Fibroblast of mammary gland (primary cell): Measurements from ENCODE around the gene FBXW5.

Source experiments
- DNase-seq: peaks from one replicate; pipeline ENCODE4 v3.0.0-alpha.2; 2010; ENCODE audit warnings: low read depth
- H3K4me3 ChIP-seq: 2 replicates; pipeline ENCODE4 v1.5.1; 2011; ENCODE audit warnings: low read depth, mild to moderate bottlenecking, low read length, moderate library complexity; ENCODE audit not compliant: control insufficient read depth
- TF ChIP-seq, protein P1 (sequence below): conservative IDR thresholded peaks from 2 replicates; pipeline ENCODE4 v1.5.1; 2011; ENCODE audit warnings: low read depth, low read length, inconsistent platforms; ENCODE audit not compliant: control insufficient read depth, insufficient read depth

The FBXW5 gene

DNA sequence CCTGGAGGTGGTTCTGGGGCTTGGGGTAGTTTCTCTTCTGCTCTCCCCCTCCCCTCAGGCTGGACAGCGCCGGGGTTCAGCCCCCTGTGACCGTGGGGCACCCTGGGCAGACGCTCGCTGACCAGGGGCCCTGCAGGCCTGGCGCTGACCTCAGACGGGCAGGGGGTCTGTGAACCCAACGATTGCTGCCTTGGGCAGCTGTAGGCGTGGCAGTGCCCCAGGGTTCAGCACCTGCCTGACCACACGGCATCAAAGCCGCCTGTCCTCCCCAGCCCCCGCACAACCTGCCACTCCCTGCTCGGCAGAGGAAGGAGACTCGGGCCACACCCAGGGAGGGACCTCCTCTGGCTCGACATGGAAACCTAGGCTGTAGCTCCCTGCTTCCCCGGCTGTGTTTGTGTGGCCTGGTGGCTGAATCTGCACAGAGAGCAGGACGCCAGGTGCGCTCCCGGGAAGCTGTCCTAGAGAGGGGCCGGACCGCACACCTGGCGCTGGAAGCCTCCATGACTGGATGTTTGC lies 19.7 kb upstream of the FBXW5 start:
- TF ChIP-seq, protein P1, sequence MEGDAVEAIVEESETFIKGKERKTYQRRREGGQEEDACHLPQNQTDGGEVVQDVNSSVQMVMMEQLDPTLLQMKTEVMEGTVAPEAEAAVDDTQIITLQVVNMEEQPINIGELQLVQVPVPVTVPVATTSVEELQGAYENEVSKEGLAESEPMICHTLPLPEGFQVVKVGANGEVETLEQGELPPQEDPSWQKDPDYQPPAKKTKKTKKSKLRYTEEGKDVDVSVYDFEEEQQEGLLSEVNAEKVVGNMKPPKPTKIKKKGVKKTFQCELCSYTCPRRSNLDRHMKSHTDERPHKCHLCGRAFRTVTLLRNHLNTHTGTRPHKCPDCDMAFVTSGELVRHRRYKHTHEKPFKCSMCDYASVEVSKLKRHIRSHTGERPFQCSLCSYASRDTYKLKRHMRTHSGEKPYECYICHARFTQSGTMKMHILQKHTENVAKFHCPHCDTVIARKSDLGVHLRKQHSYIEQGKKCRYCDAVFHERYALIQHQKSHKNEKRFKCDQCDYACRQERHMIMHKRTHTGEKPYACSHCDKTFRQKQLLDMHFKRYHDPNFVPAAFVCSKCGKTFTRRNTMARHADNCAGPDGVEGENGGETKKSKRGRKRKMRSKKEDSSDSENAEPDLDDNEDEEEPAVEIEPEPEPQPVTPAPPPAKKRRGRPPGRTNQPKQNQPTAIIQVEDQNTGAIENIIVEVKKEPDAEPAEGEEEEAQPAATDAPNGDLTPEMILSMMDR, result no peak
- H3K4me3 ChIP-seq, result no peak overlapping the region
- DNase-seq, result no peak

- TF ChIP-seq, protein P1, result no peak
- no peak overlapping the region for H3K4me3 ChIP-seq
- DNase-seq, result no peak
These were observed 19.2 kb upstream of the FBXW5 start for GRCh38 chr9:136963751-136964150.

- no peak for DNase-seq
- no peak overlapping the region for H3K4me3 ChIP-seq
These were observed 18.8 kb upstream of the FBXW5 start for GRCh38 chr9:136963341-136963740.

DNA sequence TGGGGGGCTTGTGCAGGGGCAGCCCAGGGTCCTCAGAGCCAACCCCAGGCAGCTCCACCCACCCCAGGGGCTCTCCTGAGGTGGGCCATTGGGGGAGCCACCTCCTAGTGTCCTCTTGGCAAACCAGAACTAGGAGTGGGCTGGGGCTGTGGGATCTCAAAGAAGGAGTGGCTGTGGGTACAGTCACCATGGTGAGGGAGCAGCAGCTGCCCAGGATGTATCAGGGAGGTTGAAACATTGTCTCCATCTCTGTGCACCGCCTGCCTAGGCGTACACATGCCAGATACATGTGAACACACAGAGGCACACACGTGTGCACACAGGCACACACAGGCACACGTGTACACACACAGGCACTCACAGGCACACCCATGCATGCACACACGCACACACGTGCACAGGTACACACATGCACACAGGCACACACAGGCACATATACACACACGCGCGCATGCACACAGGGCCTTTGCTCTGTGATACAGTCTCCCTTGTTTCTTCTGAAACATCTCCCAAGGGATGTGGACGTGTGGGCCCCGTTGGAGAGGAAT lies 18.2 kb upstream of the FBXW5 start:
- TF ChIP-seq, protein P1, result no peak
- no peak for DNase-seq
- H3K4me3 ChIP-seq, result no peak overlapping the region

More at GRCh38 chr9:136963341-136963740, 18.8 kb upstream of the FBXW5 start:
- TF ChIP-seq, protein P1, result no peak

DNA sequence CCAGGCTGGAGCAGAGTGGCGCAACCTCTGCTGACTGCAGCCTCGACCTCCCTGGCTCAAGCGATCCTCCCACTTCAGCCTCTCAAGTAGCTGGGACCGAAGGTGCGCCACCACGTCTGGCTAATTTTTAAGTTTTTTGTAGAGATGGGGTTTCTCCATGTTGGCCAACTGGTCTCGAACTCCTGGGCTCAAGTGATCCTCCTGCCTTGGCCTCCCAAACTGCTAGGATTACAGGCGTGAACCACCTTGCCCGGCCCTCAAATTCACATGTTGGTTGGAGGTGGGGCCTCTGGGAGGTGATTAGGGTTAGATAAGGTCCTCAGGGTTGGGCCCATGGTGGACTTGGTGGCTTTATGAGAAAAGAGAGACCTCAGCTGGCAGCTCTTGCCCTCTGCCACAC lies 17.6 kb upstream of the FBXW5 start:
- TF ChIP-seq, protein P1, result no peak
- no peak for DNase-seq
- H3K4me3 ChIP-seq, result no peak overlapping the region

DNA sequence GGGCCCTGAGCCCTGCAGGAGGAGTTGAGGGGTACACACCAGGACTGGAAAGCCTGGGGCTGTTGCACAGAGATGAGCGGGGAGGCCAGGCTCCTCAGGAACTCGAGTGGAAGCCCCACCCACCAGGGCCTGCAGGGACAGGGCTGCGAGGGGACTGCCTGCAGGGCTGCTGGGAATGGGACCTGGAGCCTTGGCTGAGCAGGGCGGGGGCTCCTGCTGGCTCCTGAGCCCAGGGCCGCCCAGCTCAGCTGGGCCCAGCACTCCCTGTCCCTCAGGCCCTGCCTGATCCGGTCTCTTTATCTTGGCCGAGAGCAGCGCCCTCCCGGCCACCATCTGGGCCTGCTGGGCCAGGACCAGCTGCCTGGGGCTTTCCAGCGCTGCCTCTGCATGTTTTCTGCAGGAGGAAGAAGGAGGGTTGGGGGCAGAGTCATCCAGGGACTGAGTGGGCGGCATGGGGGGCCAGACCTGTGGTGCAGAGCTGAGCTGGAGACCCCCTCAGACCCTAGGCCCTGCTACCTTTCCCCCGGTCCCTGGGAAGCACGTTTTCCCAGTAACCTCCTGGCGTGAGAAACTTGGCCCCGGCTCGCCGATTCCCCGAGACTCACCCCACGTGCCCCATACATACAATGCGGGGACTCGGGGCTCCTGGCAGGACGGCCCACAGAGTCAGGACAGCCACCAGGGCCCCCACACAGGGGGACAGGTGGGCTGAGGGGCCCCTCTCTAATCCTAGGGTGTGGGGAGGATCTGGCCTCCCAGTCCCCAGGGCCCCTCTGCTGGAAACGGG lies 16.9 kb upstream of the FBXW5 start:
- no peak for DNase-seq
- TF ChIP-seq, protein P1, result no peak
- no peak overlapping the region for H3K4me3 ChIP-seq
